GM19351 (cell line): ENCODE results near the gene DIPK1B.

Experiments used
- ATAC-seq: cut with Tn5 transposase; IDR thresholded peaks from one replicate; pipeline ENCODE4 v1.9.1; 2021; ENCODE audit warnings: mild to moderate bottlenecking, moderate library complexity; ENCODE audit not compliant: unreplicated experiment

Gene DIPK1B

GRCh38 chr9:136718345-136719194 lies 6.2 kb downstream of the DIPK1B start:
- no peak for ATAC-seq

DNA sequence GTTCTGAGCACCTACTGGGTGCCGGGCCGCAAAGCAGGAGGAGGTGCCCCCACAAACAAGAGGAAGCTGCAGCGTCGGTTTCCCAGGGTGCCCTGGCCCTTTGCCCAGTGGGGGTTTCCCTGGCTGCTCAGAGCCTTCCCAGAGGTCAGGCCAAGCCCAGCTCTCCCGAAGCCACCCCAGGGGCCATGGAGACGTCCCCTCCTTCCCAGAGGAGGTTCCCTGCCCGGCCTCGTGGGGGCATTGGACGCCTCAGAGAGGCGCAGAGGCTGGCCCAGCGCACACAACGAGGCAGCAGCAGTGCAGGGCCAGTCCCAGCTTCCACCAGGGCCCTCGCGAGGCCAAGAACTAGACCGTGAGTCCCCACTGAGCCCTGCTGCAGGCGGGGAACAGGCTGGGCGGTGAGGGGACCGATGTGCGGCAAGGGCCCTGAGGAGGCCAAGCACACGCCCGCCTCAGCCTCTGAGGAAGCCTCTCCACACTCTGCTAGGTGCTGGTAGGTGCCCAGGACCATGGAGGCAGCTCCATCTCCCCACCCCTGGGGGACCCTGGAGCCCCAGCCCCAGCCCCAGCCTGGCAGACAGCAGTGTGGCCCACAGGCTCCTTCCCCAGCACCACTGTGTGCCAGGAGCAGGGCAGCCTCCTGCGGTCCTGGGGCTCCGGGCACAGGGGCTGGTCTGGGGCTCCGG lies 7.0 kb downstream of the DIPK1B start:
- no peak for ATAC-seq

DNA sequence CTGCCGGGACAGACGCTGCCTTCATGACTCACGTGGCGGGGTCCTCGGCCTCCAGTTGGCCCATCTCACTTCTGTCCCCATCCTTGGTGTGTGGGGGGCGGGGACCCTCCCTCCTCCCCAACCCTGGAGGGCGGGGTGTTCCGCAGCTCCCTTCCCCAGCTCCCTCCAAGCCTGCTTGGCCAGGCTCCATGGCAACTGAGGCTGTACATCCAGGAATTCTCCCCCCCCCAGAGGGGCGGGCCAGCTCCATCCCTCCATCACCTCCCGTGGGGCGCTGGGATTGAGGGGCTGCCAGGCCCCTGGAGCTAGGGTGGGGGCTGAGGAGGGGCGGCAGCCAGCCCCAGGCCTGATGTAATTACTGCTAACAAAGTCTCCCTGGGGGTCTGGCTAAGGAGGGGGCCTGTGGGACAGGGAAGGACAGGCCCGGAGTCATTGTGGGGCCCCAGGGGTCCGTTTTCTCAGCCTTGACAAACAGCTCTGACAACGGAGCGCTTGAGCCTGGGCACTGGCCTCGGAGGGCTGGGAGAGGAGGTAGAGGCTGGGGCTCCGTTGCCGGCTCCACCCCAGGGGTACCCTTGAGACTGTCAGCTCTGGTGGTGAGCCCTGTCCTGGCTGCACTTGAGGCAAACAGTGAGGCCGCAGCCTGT lies 8.0 kb downstream of the DIPK1B start:
- no peak for ATAC-seq

GRCh38 chr9:136720898-136721338 lies 8.5 kb downstream of the DIPK1B start:
- ATAC-seq: no peak

GRCh38 chr9:136721339-136722092 lies 9.1 kb downstream of the DIPK1B start:
- no peak for ATAC-seq

GRCh38 chr9:136722093-136722968 lies 10.0 kb downstream of the DIPK1B start:
- ATAC-seq: no peak

GRCh38 chr9:136722969-136723356 lies 10.6 kb downstream of the DIPK1B start:
- ATAC-seq: no peak

GRCh38 chr9:136723362-136723976 lies 11.1 kb downstream of the DIPK1B start:
- ATAC-seq: no peak

DNA sequence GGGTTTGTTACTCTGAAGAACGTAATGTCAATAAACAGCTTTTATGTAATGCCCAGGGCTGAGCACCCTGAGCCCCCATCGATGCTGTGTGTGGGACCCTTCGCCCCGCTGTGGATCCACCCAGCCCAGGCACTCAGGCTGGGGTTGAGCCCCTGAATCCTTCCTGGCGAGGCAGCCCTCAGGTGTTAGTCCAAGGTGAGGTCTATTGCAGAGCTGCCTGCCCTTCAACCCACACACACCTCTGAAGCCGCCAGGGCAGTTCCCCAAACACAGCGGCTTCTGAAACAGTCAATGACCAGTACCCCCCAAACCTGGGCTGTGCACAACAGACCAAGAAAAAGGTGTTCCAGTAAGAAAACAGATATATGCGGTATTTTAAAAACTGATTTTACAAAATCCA lies 11.6 kb downstream of the DIPK1B start:
- no peak for ATAC-seq

DNA sequence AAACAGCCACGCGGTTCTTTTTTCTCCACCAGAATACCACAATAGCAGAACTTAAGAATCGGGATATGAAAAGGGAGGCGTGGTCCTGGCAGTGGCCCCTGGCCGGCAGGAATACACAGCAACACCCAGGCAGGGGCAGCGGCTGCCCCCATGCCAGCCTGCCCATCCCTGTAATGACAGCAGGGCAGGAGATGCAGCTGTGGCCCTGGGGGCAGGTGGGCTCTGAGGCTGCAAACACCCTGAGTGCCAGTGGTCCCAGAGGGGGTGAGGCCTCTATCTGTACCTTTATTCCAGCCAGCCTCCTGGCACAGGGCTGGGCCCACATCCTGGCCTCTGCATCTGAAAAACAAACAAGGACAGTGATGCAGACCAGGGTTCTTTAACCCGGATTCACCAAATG lies 12.4 kb downstream of the DIPK1B start:
- no peak for ATAC-seq

GRCh38 chr9:136725612-136726011 lies 13.2 kb downstream of the DIPK1B start:
- ATAC-seq: no peak

DNA sequence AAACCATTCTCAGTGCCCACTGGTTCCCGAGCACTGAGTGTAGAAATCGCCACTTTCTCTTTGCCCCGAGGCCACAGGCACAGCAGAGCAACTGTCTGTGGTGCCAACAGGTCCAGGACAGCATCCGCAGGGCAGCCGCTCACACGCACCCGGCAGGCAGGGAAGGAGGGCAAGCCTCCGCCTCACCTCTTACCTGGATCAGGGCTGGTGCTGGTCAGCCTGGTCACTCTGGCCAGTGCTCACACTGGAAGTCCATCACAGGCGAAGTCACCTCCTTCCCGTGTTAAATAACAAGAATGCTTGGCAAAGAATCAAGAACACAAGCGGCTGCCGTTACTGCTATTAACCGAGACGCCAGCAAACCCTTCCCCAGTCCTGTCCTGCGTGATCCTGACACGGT lies 13.7 kb downstream of the DIPK1B start:
- no peak for ATAC-seq

- ATAC-seq: no peak
These were observed 14.3 kb downstream of the DIPK1B start for GRCh38 chr9:136726631-136727191.

DNA sequence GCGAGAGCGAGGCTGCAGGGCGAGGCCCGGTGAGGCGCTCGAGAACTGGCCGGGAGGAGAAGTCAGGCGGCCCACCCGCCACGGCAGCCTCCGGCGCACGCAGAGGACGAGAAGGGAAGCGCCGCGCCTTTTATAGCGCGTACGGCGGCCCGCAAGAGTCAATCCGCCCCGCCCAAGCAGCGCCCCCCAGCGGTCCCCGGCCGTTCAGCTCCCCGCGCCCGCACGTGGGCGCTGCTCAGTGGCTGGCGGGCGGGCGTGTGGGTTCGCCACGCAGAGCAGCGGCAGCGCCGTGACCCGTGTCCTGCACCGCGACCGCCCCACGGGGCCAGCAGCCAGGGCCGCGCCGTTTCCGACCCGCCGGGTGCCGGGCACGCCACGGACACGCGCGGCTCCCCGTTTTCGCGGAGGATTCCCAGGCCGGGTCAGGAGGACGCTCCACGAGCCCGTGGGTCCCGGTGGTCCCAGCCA lies 15.7 kb downstream of the DIPK1B start:
- ATAC-seq: peak; percentile 64

DNA sequence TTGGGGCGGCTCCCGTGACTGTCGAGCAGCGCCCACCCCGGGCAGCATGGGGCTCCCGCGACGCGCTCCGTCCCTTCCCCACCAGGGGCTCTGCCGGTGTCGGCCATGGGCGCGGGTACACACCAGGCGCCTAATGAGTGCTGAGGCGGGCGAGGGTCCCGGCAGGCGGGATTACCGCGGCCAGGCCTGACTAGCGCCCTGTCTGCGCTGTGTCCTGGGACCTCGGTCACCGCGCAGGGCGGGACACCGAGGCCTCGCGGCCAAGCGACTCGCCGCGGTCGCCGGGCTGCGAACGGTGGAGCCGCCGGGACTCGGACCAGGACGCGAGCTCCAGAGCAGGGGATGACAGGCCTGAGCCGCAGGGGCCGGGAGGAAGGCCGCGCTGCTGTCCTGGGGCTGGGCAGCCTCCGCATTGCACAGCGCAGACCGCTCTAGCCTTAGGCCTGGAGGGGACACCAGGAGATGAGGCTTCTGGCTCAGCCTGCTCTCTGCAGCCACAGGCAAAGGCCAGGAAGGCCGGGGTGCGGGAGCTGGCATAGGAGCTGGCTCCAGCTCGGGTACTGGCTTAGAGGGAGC lies 16.3 kb downstream of the DIPK1B start:
- peak; percentile 26 for ATAC-seq

GRCh38 chr9:136729144-136729543 lies 16.8 kb downstream of the DIPK1B start:
- no peak for ATAC-seq

DNA sequence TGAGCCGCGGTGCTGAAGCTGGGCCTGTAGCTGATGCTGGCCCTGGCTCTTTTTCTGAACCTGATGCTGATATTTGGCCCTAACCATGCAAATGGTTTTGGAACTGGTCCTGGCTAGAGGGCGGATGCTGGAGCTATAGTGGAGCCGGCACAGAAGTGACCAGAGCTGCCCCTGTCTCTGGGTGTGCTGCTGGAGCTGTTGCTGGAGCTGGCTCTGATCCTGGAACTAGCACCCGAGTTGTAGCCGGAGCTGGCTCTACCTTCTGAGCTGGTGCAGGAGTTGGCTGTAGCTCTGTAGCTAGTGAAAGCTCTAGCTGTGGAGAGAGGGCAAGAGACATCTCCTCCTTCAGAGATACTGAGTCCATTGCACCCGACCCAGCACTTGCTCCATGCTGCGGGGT lies 17.6 kb downstream of the DIPK1B start:
- ATAC-seq: no peak

DNA sequence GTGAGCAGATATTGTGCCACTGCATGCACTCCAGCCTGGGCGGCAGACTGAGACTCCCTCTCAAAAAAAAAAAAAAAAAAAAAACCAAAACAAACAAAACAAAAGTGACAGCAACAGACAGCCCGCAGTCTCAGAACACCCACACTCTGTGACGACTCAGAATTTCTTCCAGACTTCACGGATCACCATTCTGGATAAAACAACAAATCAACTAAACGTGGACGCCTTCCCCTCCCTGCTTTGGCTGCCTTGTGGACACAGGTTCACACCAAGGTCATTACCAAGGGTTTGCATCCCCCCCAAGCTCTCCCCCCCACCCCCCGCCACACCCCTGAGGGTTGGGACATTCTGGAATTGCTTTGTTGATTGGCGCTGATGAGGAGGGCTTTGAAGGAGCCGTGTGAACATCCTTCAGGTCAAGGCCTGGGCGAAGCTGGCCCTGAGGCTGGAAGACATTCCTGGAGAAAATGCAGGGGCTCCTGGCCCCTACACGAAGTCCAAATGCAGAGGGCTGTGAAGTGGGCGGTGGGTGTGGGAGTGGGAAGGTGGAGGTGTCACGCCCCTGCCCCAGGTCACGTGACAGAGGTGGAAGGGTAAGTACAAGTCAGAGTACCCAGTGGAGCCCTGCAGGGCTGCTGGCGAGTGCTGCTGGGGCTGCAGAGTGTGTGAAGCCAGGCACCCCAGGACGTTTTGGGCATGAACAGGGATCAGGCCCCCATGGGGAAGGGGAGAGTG lies 20.2 kb downstream of the DIPK1B start:
- ATAC-seq: no peak
